Peyer's patch (tissue), 4 donors: ENCODE data around the gene NIBAN1. TPM values are rescaled to one million over a fixed set of nuclear protein-coding genes. Genes with fewer than 3 reads are reported as not detected.
"Not testable (repeated sequence)": the region's sequence is repeated elsewhere in the genome, so short reads cannot be mapped to it uniquely, and the experiment has no call there.

ENCODE experiments used
- DNase-seq, 3 donors: peaks; one replicate each; pipeline ENCODE4 v3.0.0-alpha.2; 2017 to 2019
- H3K27ac ChIP-seq, 4 donors: fragments of 200-600 bp; sonication (generic); one replicate each; pipeline ENCODE4 v1.5.1; 2016 to 2019
- H3K27me3 ChIP-seq, 2 donors: fragments of 200-600 bp; sonication (generic); one replicate each; pipeline ENCODE4 v1.5.1; 2019
- H3K36me3 ChIP-seq, 3 donors: fragments of 200-600 bp; sonication (generic); one replicate each; pipeline ENCODE4 v1.5.1; 2016 to 2019
- H3K4me1 ChIP-seq, 4 donors: fragments of 200-600 bp; sonication (generic); one replicate each; pipeline ENCODE4 v1.5.1; 2016 to 2019
- H3K4me3 ChIP-seq, 4 donors: fragments of 200-600 bp; sonication (generic); 1 replicate in 3 of 4; 2 replicates in 1 of 4; pipeline ENCODE4 v1.5.1; 2016 to 2019; ENCODE audit warnings: mild to moderate bottlenecking in 1 of 4
- H3K9me3 ChIP-seq, 4 donors: fragments of 200-600 bp; sonication (generic); one replicate each; pipeline ENCODE4 v1.5.1; 2016 to 2019; ENCODE audit warnings: mild to moderate bottlenecking in 1 of 4
- POLR2A ChIP-seq, 2 donors: fragments of 450-650 bp; IDR thresholded peaks; one replicate each; pipeline ENCODE4 v1.5.1; 2017; ENCODE audit warnings: antibody characterized with exemption in 2 of 2, mild to moderate bottlenecking in 2 of 2, moderate library complexity in 2 of 2
- total RNA-seq, 4 donors: library from RNA; depleted of rRNA; stranded (reverse); fragments of >200 nt; gene quantifications; one replicate each; pipeline ENCODE4 v1.1.0, GENCODE V29; 2016
- TF ChIP-seq, protein P1 (sequence below), 6 experiments: fragments of 450-650 bp in 4 of 6; fragments of 200-600 bp in 2 of 6; sonication (generic) in 1 of 6; IDR thresholded peaks; one replicate each; pipeline ENCODE4 v1.5.1; 2017 to 2019; ENCODE audit warnings: antibody characterized with exemption in 6 of 6, mild to moderate bottlenecking in 3 of 6, moderate library complexity in 1 of 6

The NIBAN1 gene
- total RNA-seq, 4 donors from 2014 or later, result 7.7 to 32.2 (median 9.5) TPM

- Histone ChIP-seq H3K9me3 (no peaks in the 10 kb centered on the region), H3K36me3 (no peaks in the 10 kb centered on the region), H3K4me3 (no peak overlapping the region), H3K27ac (peak overlapping the region in 1 of 4 donors; percentile 44), H3K27me3 (no peaks in the 10 kb centered on the region), H3K4me1 (no peaks in the 10 kb centered on the region)
- no peak for TF ChIP-seq POLR2A (IDR thresholded peaks at IDR 0.05)
- TF ChIP-seq, protein P1, sequence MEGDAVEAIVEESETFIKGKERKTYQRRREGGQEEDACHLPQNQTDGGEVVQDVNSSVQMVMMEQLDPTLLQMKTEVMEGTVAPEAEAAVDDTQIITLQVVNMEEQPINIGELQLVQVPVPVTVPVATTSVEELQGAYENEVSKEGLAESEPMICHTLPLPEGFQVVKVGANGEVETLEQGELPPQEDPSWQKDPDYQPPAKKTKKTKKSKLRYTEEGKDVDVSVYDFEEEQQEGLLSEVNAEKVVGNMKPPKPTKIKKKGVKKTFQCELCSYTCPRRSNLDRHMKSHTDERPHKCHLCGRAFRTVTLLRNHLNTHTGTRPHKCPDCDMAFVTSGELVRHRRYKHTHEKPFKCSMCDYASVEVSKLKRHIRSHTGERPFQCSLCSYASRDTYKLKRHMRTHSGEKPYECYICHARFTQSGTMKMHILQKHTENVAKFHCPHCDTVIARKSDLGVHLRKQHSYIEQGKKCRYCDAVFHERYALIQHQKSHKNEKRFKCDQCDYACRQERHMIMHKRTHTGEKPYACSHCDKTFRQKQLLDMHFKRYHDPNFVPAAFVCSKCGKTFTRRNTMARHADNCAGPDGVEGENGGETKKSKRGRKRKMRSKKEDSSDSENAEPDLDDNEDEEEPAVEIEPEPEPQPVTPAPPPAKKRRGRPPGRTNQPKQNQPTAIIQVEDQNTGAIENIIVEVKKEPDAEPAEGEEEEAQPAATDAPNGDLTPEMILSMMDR (IDR thresholded peaks at IDR 0.05), result no peak
- DNase-seq, result no peak
Measured at GRCh38 chr1:184958554-184959353, 15.6 kb downstream of the NIBAN1 start.

DNA sequence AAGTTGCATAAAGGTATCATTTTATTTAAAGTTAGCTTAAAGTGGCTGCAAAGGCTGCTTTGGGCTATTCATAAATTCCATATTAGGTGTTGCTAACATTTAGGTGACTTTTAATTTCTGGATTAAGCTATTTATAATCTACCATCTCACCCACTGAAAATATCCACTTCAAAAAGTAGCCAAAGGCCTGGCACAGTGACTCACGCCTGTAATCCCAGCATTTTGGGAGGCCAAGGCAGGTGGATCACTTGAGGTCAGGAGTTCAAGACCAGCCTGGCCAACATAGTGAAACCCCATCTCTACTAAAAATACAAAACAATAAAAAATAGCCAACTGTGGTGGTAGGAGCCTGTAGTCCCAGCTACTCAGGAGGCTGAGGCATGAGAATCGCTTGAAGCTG is 16.4 kb downstream of the NIBAN1 start:
- not testable (repeated sequence) for H3K27me3 ChIP-seq, H3K27ac ChIP-seq, H3K9me3 ChIP-seq, DNase-seq, H3K36me3 ChIP-seq, H3K4me3 ChIP-seq, H3K4me1 ChIP-seq

- H3K27ac ChIP-seq, result no peak overlapping the region
- H3K9me3 ChIP-seq, result no peaks in the 10 kb centered on the region
- H3K27me3 ChIP-seq, result no peaks in the 10 kb centered on the region
- no peaks in the 10 kb centered on the region for H3K4me1 ChIP-seq
- TF ChIP-seq POLR2A (IDR thresholded peaks at IDR 0.05), result no peak
- TF ChIP-seq, protein P1 (IDR thresholded peaks at IDR 0.05), result no peak
- no peak for DNase-seq
- no peak overlapping the region for H3K4me3 ChIP-seq
- H3K36me3 ChIP-seq, result no peaks in the 10 kb centered on the region
Measured at GRCh38 chr1:184956999-184957700, 17.2 kb downstream of the NIBAN1 start.

DNA sequence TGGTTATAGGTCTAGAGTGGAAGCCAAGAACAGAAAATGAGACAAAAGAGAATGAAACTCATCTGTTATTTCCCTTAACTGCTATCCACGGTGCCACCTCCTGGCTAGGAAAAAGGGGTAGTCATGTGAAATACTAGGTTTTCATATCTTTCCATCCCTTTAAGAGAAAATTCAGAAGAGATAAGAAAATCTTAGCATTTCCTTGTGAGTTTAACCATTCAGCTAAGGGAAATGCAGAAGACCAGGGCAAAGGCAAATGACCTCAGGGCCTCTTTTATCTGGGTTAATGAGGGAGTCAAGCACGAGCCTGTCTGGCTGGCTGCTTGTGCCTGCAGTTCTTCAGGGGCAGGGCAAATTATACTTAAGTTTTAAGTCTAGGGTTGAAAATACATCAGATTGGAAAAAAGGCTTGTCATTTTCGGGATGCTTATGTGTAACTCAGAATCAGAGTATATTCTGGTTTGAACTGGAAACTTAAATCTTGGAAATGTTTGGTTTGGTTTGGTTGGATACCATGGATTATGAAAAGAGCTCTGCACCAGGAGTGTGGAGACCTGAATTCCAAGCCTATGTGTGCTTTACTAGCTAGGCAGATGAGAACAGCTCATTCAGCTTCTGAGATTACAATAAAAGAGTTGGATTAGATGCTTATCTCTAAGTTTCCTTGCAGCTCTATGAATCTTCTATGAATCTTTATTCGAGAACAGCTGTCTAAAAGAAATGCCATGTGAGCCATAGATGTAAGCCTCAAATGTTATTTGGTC is 19.9 kb downstream of the NIBAN1 start:
- H3K27me3 ChIP-seq, result no peaks in the 10 kb centered on the region
- H3K9me3 ChIP-seq, result no peaks in the 10 kb centered on the region
- H3K4me1 ChIP-seq, result no peaks in the 10 kb centered on the region
- no peak overlapping the region for H3K4me3 ChIP-seq
- no peaks in the 10 kb centered on the region for H3K36me3 ChIP-seq
- no peak overlapping the region for H3K27ac ChIP-seq
- no peak for TF ChIP-seq POLR2A (IDR thresholded peaks at IDR 0.05)
- TF ChIP-seq, protein P1 (IDR thresholded peaks at IDR 0.05), result no peak
- no peak for DNase-seq

DNA sequence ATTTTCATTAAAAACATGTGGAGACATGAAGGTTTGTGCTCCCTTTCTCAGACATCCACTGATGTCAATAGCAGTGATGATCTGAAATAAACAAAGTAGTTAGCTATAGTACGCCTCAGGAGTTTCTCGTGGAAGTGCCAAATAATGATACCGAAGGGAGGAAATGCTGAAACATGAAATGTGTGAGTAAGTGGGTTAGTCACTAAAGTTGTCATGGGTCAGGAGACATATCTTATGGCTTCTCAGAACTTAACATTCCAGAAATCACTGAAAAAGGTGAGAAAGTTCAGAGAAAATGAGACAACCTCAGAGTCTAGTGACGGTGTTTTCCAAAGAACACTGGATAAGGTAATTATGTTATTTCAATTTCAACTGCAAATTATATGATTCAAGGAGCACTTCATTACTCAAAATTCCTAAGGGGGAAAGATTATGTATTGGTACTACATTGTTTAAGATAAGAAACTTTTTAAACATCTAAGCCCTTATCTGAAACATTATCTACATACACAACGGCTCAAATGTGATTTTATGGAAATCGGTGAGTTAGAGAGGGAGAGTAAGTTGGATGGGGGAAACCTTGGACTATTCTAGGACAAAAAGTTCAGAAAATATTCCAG is 20.6 kb downstream of the NIBAN1 start:
- Histone ChIP-seq H3K4me3 (no peak overlapping the region), H3K36me3 (no peaks in the 10 kb centered on the region), H3K9me3 (no peaks in the 10 kb centered on the region), H3K27me3 (no peaks in the 10 kb centered on the region), H3K27ac (no peak overlapping the region), H3K4me1 (no peaks in the 10 kb centered on the region)
- DNase-seq, result no peak
- TF ChIP-seq POLR2A (IDR thresholded peaks at IDR 0.05), result no peak

- no peak overlapping the region for H3K27ac ChIP-seq
- no peaks in the 10 kb centered on the region for H3K27me3 ChIP-seq
Measured at GRCh38 chr1:184952428-184952827, 21.9 kb downstream of the NIBAN1 start.

More at GRCh38 chr1:184952428-184952827, 21.9 kb downstream of the NIBAN1 start:
- Histone ChIP-seq H3K9me3 (no peaks in the 10 kb centered on the region), H3K4me3 (no peak overlapping the region), H3K4me1 (no peaks in the 10 kb centered on the region), H3K36me3 (no peaks in the 10 kb centered on the region)
- DNase-seq, result no peak
- TF ChIP-seq, protein P1 (IDR thresholded peaks at IDR 0.05), result no peak
- no peak for TF ChIP-seq POLR2A (IDR thresholded peaks at IDR 0.05)
